HepG2 (cell line): ENCODE data around the gene SPATA25. TPM values are rescaled to one million over a fixed set of nuclear protein-coding genes. Genes with fewer than 3 reads are reported as not detected.
A peak's percentile ranks its signal among the peaks of the same experiment; 100 is the strongest.

Source experiments
- EP300 ChIP-seq, 3 experiments: sonication (generic) in 1 of 3; formaldehyde crosslinking in 1 of 3; IDR thresholded peaks; 2 replicates each; pipeline versions ENCODE4 v1.5.1 to v1.6.1; 2011 to 2020; ENCODE audit warnings: low read depth in 2 of 3, low read length in 2 of 3, borderline replicate concordance in 1 of 3, improper control_type of control experiment in 1 of 3, mild to moderate bottlenecking in 1 of 3, missing genetic modification reagents in 1 of 3, moderate library complexity in 1 of 3
- KDM4B ChIP-seq: sonication (generic); formaldehyde crosslinking; IDR thresholded peaks from 2 replicates; pipeline ENCODE4 v1.4.0; 2020; ENCODE audit warnings: missing genetic modification reagents
- KDM6A ChIP-seq: IDR thresholded peaks from 2 replicates; pipeline ENCODE4 v1.6.1; 2016; ENCODE audit warnings: low read depth
- NFYB ChIP-seq: sonication (generic); formaldehyde crosslinking; IDR thresholded peaks from 2 replicates; pipeline ENCODE4 v1.4.0; 2020; ENCODE audit warnings: missing genetic modification reagents
- RFX1 ChIP-seq: fragments of 450-650 bp; IDR thresholded peaks from 2 replicates; pipeline ENCODE4 v1.6.1; 2017
- SNAI1 ChIP-seq: sonication (generic); formaldehyde crosslinking; IDR thresholded peaks from 2 replicates; pipeline ENCODE4 v1.5.0; 2020; ENCODE audit warnings: mild to moderate bottlenecking, missing genetic modification reagents, borderline replicate concordance
- SUZ12 ChIP-seq: fragments of 150-350 bp; IDR thresholded peaks from 2 replicates; pipeline ENCODE4 v1.6.1; 2014; ENCODE audit warnings: low read depth, low read length
- TBP ChIP-seq: sonication (generic); formaldehyde crosslinking; IDR thresholded peaks from 2 replicates; pipeline ENCODE4 v1.5.0; 2020; ENCODE audit warnings: missing genetic modification reagents
- TFDP2 ChIP-seq: sonication (generic); formaldehyde crosslinking; IDR thresholded peaks from 2 replicates; pipeline ENCODE4 v1.4.0; 2020; ENCODE audit warnings: missing genetic modification reagents
- TRIM24 ChIP-seq: sonication (generic); formaldehyde crosslinking; IDR thresholded peaks from 2 replicates; pipeline ENCODE4 v1.8.0; 2022; ENCODE audit warnings: mild to moderate bottlenecking, missing genetic modification reagents
- ZC3H4 ChIP-seq: sonication (generic); formaldehyde crosslinking; IDR thresholded peaks from 2 replicates; pipeline ENCODE4 v1.4.0; 2020; ENCODE audit warnings: missing genetic modification reagents, borderline replicate concordance
- ZKSCAN5 ChIP-seq: sonication (generic); formaldehyde crosslinking; IDR thresholded peaks from 2 replicates; pipeline ENCODE4 v1.5.1; 2020; ENCODE audit warnings: mild to moderate bottlenecking, missing genetic modification reagents
- ZNF143 ChIP-seq: sonication (generic); formaldehyde crosslinking; IDR thresholded peaks from 2 replicates; pipeline ENCODE4 v1.4.0; 2020; ENCODE audit warnings: missing genetic modification reagents
- ZNF407 ChIP-seq: sonication (generic); formaldehyde crosslinking; IDR thresholded peaks from one replicate; pipeline ENCODE4 v1.5.1; 2020; ENCODE audit warnings: mild to moderate bottlenecking, missing genetic modification reagents; ENCODE audit errors: not compliant biosample characterization
- ZNF430 ChIP-seq: sonication (generic); formaldehyde crosslinking; IDR thresholded peaks from 2 replicates; pipeline ENCODE4 v1.9.0; 2021; ENCODE audit warnings: mild to moderate bottlenecking, missing genetic modification reagents
- ZNF572 ChIP-seq: sonication (generic); formaldehyde crosslinking; IDR thresholded peaks from 2 replicates; pipeline ENCODE4 v1.5.1; 2020; ENCODE audit warnings: mild to moderate bottlenecking, missing genetic modification reagents
- ZNF713 ChIP-seq: sonication (generic); formaldehyde crosslinking; IDR thresholded peaks from 2 replicates; pipeline ENCODE4 v1.4.0; 2020; ENCODE audit warnings: mild to moderate bottlenecking, missing genetic modification reagents
- ZNF747 ChIP-seq: sonication (generic); formaldehyde crosslinking; IDR thresholded peaks from 2 replicates; pipeline ENCODE4 v1.8.1; 2023; ENCODE audit warnings: missing genetic modification reagents, mild to moderate bottlenecking, borderline replicate concordance
- ZNF850 ChIP-seq: sonication (generic); formaldehyde crosslinking; conservative IDR thresholded peaks from 2 replicates; pipeline ENCODE4 v1.9.0; 2021; ENCODE audit warnings: mild to moderate bottlenecking, missing genetic modification reagents
- polyA plus RNA-seq, 8 experiments: library from polyadenylated mRNA; depleted of rRNA in 3 of 8; stranded (reverse) in 7 of 8; unstranded in 1 of 8; fragments of >200 nt; fragmentation: Illumina TruSeq in 4 of 8; extraction: Trizol in 4 of 8; gene quantifications; 2 replicates each; pipeline versions ENCODE4 v1.2.1 to v1.2.3, GENCODE V29; 2011 to 2016; ENCODE audit warnings: low read depth in 4 of 8, missing spikeins in 1 of 8, mixed read lengths in 1 of 8; ENCODE audit not compliant: insufficient read depth in 1 of 8
- total RNA-seq, 5 experiments: library from RNA; depleted of rRNA; stranded (reverse); fragments of >200 nt; fragmentation: Illumina TruSeq; extraction: Trizol; gene quantifications; 2 replicates each; pipeline ENCODE4 v1.2.3, GENCODE V29; 2016; ENCODE audit warnings: low read depth in 1 of 5
- TF ChIP-seq, protein P1 (sequence below): sonication (generic); formaldehyde crosslinking; IDR thresholded peaks from 2 replicates; pipeline ENCODE4 v1.8.0; 2022; ENCODE audit warnings: missing genetic modification reagents, mild to moderate bottlenecking, borderline replicate concordance

The SPATA25 gene
- total and polyA plus RNA-seq, 2 of the 13 experiments (the other 11 are each of a cell fraction or from before 2014, with no cell fraction given) = 4.8 to 7.6 TPM

- peak; percentile 75; the same call in 1 of the 2 replicates for TF ChIP-seq TFDP2 (CRISPR knock-in tag)
- TF ChIP-seq ZKSCAN5 (CRISPR knock-in tag) = peak; percentile 51; the same call in 1 of the 2 replicates
- TF ChIP-seq TRIM24 = no peak
- TF ChIP-seq ZNF850 = no peak
- TF ChIP-seq TBP (CRISPR knock-in tag) = no peak
- no peak for TF ChIP-seq ZNF430 (CRISPR knock-in tag)
- TF ChIP-seq RFX1 = peak; percentile 99
- no peak for TF ChIP-seq SNAI1 (CRISPR knock-in tag)
- TF ChIP-seq NFYB (CRISPR knock-in tag) = peak; percentile 100
- TF ChIP-seq SUZ12 = no peak
- no peak for TF ChIP-seq ZNF572 (CRISPR knock-in tag)
- TF ChIP-seq ZNF407 (CRISPR knock-in tag) = peak; percentile 66
- TF ChIP-seq, protein P1, sequence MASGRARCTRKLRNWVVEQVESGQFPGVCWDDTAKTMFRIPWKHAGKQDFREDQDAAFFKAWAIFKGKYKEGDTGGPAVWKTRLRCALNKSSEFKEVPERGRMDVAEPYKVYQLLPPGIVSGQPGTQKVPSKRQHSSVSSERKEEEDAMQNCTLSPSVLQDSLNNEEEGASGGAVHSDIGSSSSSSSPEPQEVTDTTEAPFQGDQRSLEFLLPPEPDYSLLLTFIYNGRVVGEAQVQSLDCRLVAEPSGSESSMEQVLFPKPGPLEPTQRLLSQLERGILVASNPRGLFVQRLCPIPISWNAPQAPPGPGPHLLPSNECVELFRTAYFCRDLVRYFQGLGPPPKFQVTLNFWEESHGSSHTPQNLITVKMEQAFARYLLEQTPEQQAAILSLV (CRISPR knock-in tag) = no peak
- peak; percentile 78; the same call in 1 of the 2 replicates for TF ChIP-seq KDM4B
- 0 out of 2 replicates have a peak, but pooled peaks have one; percentile 14 for TF ChIP-seq KDM6A (CRISPR knock-in tag)
- TF ChIP-seq ZNF713 = no peak
- TF ChIP-seq ZC3H4 (CRISPR knock-in tag) = no peak
- peak; percentile 50; the same call in 1 of the 2 replicates for TF ChIP-seq ZNF143 (CRISPR knock-in tag)
- no peak for TF ChIP-seq ZNF747 (CRISPR knock-in tag)
- TF ChIP-seq EP300 (IDR thresholded peaks at IDR 0.05; ENCODE audit: low read depth in 2 of 2, low read length in 2 of 2) = no peak; a peak in 1 of 4 replicates
- TF ChIP-seq EP300 (CRISPR knock-in tag; IDR thresholded peaks at IDR 0.05; ENCODE audit: borderline replicate concordance) = peak; percentile 60; the same call in 1 of the 2 replicates
Measured at GRCh38 chr20:45880988-45881788, 6.2 kb downstream of the SPATA25 start, which contains the start of gene ZSWIM1 (continued).
